DND-41 (cell line): ENCODE data around the gene PIP4K2A.

Experiments used
- ATAC-seq: fragments of 200-7000 bp; cut with Tn5 transposase; 3 replicates; pipeline ENCODE4 v1.9.1; 2021; ENCODE audit warnings: low read depth; ENCODE audit not compliant: insufficient read depth
- DNase-seq: peaks from one replicate; pipeline ENCODE4 v3.0.0-alpha.2; 2020
- H2AFZ ChIP-seq: 2 replicates; pipeline ENCODE4 v1.6.0; 2012; ENCODE audit warnings: low read depth, low read length
- H3K27ac ChIP-seq: 2 replicates; pipeline ENCODE4 v1.5.1; 2012; ENCODE audit warnings: low read length, inconsistent platforms
- H3K27me3 ChIP-seq: fragments of 200-600 bp; sonication (generic); 2 replicates; pipeline ENCODE4 v1.6.0; 2012; ENCODE audit warnings: low read length, mild to moderate bottlenecking, inconsistent platforms; ENCODE audit not compliant: insufficient read depth, poor library complexity
- H3K36me3 ChIP-seq: 2 replicates; pipeline ENCODE4 v1.5.1; 2012; ENCODE audit warnings: low read length, inconsistent platforms; ENCODE audit not compliant: insufficient read depth
- H3K4me1 ChIP-seq: 2 replicates; pipeline ENCODE4 v1.5.1; 2012; ENCODE audit warnings: mild to moderate bottlenecking, low read length; ENCODE audit not compliant: insufficient read depth
- H3K4me2 ChIP-seq: 2 replicates; pipeline ENCODE4 v1.6.0; 2012; ENCODE audit warnings: mild to moderate bottlenecking, moderate library complexity, low read length, inconsistent platforms; ENCODE audit not compliant: insufficient read depth
- H3K4me3 ChIP-seq, 2 experiments: fragments of 200-600 bp in 1 of 2; shearing (Covaris generic) in 1 of 2; 2 replicates each; pipeline ENCODE4 v1.5.1; 2012 to 2016; ENCODE audit warnings: inconsistent platforms in 2 of 2, low read length in 2 of 2, mild to moderate bottlenecking in 2 of 2, low read depth in 1 of 2, moderate library complexity in 1 of 2
- H3K79me2 ChIP-seq: 2 replicates; pipeline ENCODE4 v1.6.0; 2012; ENCODE audit warnings: low read length, inconsistent platforms; ENCODE audit not compliant: insufficient read depth
- H3K9ac ChIP-seq: 2 replicates; pipeline ENCODE4 v1.6.0; 2012; ENCODE audit warnings: low read depth, mild to moderate bottlenecking, inconsistent platforms, low read length, moderate library complexity
- H3K9me3 ChIP-seq: 2 replicates; pipeline ENCODE4 v1.5.1; 2012; ENCODE audit warnings: low read length, moderate library complexity, mild to moderate bottlenecking, inconsistent platforms; ENCODE audit not compliant: insufficient read depth, severe bottlenecking
- H4K20me1 ChIP-seq: 2 replicates; pipeline ENCODE4 v1.6.0; 2012; ENCODE audit warnings: low read length; ENCODE audit not compliant: insufficient read depth
- EZH2 ChIP-seq: IDR thresholded peaks from 3 replicates; pipeline ENCODE4 v1.6.1; 2012; ENCODE audit warnings: borderline replicate concordance, low read depth, mild to moderate bottlenecking, moderate library complexity, low read length, inconsistent platforms; ENCODE audit not compliant: severe bottlenecking
- TF ChIP-seq, protein P1 (sequence below): IDR thresholded peaks from 2 replicates; pipeline ENCODE4 v1.5.1; 2012; ENCODE audit warnings: borderline replicate concordance, low read length, moderate library complexity, mild to moderate bottlenecking; ENCODE audit not compliant: poor library complexity, severe bottlenecking; ENCODE audit errors: extremely low read depth

PIP4K2A gene

DNA sequence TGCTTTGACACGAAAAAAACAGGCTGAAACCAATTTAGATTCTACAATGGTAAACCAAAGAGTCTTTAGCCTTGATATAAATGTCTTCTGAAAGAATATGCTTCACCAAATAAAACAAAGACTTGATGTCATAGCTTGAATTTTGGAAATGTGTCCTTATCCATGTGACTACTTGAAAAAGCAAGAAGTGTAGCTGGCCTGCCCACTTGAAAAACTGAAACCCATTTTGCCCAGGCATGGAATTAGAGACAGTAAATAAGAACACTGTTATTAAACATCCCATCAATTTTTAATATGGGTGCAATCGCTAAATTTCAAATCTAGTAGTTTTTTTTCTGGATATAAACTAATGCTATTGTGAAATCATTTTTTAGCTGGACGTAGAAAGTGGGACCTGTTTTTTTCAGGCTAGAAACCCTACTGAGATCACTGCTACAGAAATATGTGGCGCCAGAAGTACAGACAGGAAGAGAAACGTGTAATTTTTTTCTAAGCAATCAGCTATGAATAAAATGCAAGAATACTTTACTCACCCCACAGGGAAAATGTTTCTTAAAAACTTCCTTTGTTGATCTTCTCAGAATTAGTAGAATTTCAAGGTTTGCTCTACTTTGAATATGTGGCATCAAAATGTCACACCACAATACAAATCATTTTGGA lies 56.7 kb downstream of the PIP4K2A start:
- H3K4me3 ChIP-seq: no peak overlapping the region
- no peak for TF ChIP-seq EZH2
- TF ChIP-seq, protein P1, sequence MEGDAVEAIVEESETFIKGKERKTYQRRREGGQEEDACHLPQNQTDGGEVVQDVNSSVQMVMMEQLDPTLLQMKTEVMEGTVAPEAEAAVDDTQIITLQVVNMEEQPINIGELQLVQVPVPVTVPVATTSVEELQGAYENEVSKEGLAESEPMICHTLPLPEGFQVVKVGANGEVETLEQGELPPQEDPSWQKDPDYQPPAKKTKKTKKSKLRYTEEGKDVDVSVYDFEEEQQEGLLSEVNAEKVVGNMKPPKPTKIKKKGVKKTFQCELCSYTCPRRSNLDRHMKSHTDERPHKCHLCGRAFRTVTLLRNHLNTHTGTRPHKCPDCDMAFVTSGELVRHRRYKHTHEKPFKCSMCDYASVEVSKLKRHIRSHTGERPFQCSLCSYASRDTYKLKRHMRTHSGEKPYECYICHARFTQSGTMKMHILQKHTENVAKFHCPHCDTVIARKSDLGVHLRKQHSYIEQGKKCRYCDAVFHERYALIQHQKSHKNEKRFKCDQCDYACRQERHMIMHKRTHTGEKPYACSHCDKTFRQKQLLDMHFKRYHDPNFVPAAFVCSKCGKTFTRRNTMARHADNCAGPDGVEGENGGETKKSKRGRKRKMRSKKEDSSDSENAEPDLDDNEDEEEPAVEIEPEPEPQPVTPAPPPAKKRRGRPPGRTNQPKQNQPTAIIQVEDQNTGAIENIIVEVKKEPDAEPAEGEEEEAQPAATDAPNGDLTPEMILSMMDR: no peak
- no peak overlapping the region for H3K4me2 ChIP-seq
- peaks cover 5% of the 10 kb centered on the region; the same call in 1 of the 2 replicates for H3K4me1 ChIP-seq
- no peak overlapping the region for H2AFZ ChIP-seq
- no peak for DNase-seq
- H3K9me3 ChIP-seq: no peaks in the 10 kb centered on the region
- no peak for ATAC-seq
- H3K79me2 ChIP-seq: peaks cover 82% of the 10 kb centered on the region
- peaks cover 69% of the 10 kb centered on the region for H4K20me1 ChIP-seq
- H3K27me3 ChIP-seq: no peaks in the 10 kb centered on the region
- H3K9ac ChIP-seq: no peak overlapping the region
- no peak overlapping the region for H3K27ac ChIP-seq
- H3K36me3 ChIP-seq: peaks cover 5% of the 10 kb centered on the region

DNA sequence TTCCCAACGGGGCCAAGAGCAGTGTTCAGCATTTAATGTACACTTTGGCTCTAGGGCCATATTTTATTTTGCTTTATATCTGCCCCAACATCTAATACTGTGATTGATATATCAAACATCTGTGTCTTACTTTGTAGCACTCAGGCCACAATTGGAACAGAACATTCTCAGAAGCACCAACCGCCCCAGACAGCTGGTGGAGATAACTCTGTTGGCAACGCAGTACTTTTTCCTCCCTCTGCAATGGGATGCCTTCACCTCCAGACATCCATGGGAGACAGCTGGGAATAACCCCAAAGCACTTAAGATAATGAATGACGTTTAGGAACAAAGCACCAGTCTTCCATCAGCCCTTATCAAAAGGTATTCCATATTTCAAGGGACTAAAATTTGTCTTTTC lies 57.4 kb downstream of the PIP4K2A start:
- no peak for TF ChIP-seq EZH2
- TF ChIP-seq, protein P1: no peak
- no peaks in the 10 kb centered on the region for H3K27me3 ChIP-seq
- DNase-seq: no peak
- no peak overlapping the region for H3K9ac ChIP-seq
- ATAC-seq: no peak
- 0 out of 2 replicates have a peak overlapping the region, but pooled peaks have one; percentile 11 for H3K27ac ChIP-seq
- H3K4me3 ChIP-seq: no peak overlapping the region
- peaks cover 5% of the 10 kb centered on the region; the same call in 1 of the 2 replicates for H3K4me1 ChIP-seq
- H2AFZ ChIP-seq: no peak overlapping the region
- H3K4me2 ChIP-seq: no peak overlapping the region
- H3K36me3 ChIP-seq: peaks cover 6% of the 10 kb centered on the region
- H3K79me2 ChIP-seq: peaks cover 78% of the 10 kb centered on the region
- H3K9me3 ChIP-seq: no peaks in the 10 kb centered on the region
- peaks cover 69% of the 10 kb centered on the region for H4K20me1 ChIP-seq

DNA sequence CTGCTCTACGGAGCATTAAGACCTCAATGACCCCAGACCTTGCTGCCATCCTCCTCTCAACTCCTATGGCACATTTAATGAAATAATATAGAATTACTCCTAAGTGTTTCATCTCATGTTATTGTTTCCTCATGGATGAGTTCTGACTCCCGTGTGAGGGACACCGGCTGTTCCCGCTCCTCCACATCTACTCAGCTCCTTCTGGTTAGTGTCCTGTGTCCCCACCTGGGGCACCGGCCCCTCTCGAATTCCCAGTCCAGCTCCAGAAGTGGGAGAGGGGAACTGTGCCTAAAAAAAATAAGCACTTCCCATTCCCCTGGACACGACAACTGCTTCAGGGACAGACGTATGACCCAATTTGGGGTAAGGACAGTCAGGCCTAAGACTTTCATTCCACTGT lies 58.3 kb downstream of the PIP4K2A start:
- H4K20me1 ChIP-seq: peaks cover 71% of the 10 kb centered on the region
- ATAC-seq: no peak
- no peak overlapping the region for H3K4me2 ChIP-seq

More for the DNA sequence above, 58.3 kb downstream of the PIP4K2A start:
- no peaks in the 10 kb centered on the region for H3K27me3 ChIP-seq
- H2AFZ ChIP-seq: no peak overlapping the region
- DNase-seq: no peak
- peaks cover 5% of the 10 kb centered on the region; the same call in 1 of the 2 replicates for H3K4me1 ChIP-seq
- H3K36me3 ChIP-seq: peaks cover 6% of the 10 kb centered on the region
- H3K27ac ChIP-seq: no peak overlapping the region
- no peak overlapping the region for H3K4me3 ChIP-seq
- no peak overlapping the region for H3K9ac ChIP-seq
- TF ChIP-seq, protein P1: no peak
- TF ChIP-seq EZH2: no peak
- no peaks in the 10 kb centered on the region for H3K9me3 ChIP-seq
- peaks cover 74% of the 10 kb centered on the region for H3K79me2 ChIP-seq
